Adipose tissue (tissue), 3 donors: ENCODE measurements around the gene SLC7A1. TPM values are rescaled to one million over a fixed set of nuclear protein-coding genes. Genes with fewer than 3 reads are reported as not detected.

Experiments
- H3K27ac ChIP-seq: one replicate; pipeline ENCODE4 v1.5.1; 2013; ENCODE audit warnings: low read depth, low read length
- WGBS, 3 donors: extraction: QIAGEN DNeasy Blood & Tissue Kit; methylation state at CpG; one replicate each; pipeline ENCODE4 v1.1.7; 2013; 5-methylcytosine and 5-hydroxymethylcytosine counted together
- polyA plus RNA-seq, 3 donors: library from polyadenylated mRNA; stranded (reverse); fragments of 200-250 nt; gene quantifications; one replicate each; pipeline ENCODE4 v1.2.3, GENCODE V29; 2013
- donor health status: healthy with polysubstance abuse.
- donor health status: Bipolar disorder and iron deficiency.
- donor health status: healthy.

Gene SLC7A1
- polyA plus RNA-seq, 3 donors: 4.4 to 14.4 (median 10.8) TPM

GRCh38 chr13:29566206-29566605, 29.3 kb downstream of the SLC7A1 start:
- 94 to 97% (median 94%) methylated on average over 7 of the region's 7 CpGs for WGBS, 3 donors
- H3K27ac ChIP-seq: no peak overlapping the region

- no peak overlapping the region for H3K27ac ChIP-seq
These were observed 30.7 kb downstream of the SLC7A1 start for GRCh38 chr13:29564818-29565217.

- 62 to 92% (median 89%) methylated on average over 5 of the region's 5 CpGs for WGBS, 3 donors
- no peak overlapping the region for H3K27ac ChIP-seq
These were observed 31.1 kb downstream of the SLC7A1 start for GRCh38 chr13:29564373-29564772.

GRCh38 chr13:29563941-29564340, 31.5 kb downstream of the SLC7A1 start:
- WGBS, 3 donors: 78 to 84% (median 83%) methylated on average over 6 of the region's 6 CpGs
- no peak overlapping the region for H3K27ac ChIP-seq

GRCh38 chr13:29562786-29563438, 32.6 kb downstream of the SLC7A1 start:
- WGBS, 3 donors: 95 to 99% (median 96%) methylated on average over 7 of the region's 7 CpGs
- no peak overlapping the region for H3K27ac ChIP-seq

GRCh38 chr13:29561918-29562317, 33.6 kb downstream of the SLC7A1 start:
- H3K27ac ChIP-seq: no peak overlapping the region
- 69 to 76% (median 70%) methylated on average over 6 of the region's 6 CpGs for WGBS, 3 donors

GRCh38 chr13:29556742-29557141, 38.7 kb downstream of the SLC7A1 start:
- no peak overlapping the region for H3K27ac ChIP-seq
- WGBS, 3 donors: 89 to 91% (median 90%) methylated on average over 3 of the region's 3 CpGs

GRCh38 chr13:29551214-29551613, 44.3 kb downstream of the SLC7A1 start:
- WGBS, 3 donors: 86 to 97% (median 89%) methylated on average over 6 of the region's 6 CpGs
- H3K27ac ChIP-seq: no peak overlapping the region

- WGBS, 3 donors: 88 to 90% (median 90%) methylated on average over 5 of the region's 5 CpGs
- no peak overlapping the region for H3K27ac ChIP-seq
These were observed 45.0 kb downstream of the SLC7A1 start for GRCh38 chr13:29550430-29550988.

- no peak overlapping the region for H3K27ac ChIP-seq
- WGBS, 3 donors: 26 to 90% (median 85%) methylated on average over 7 of the region's 7 CpGs
These were observed 46.8 kb downstream of the SLC7A1 start for GRCh38 chr13:29548722-29549121.

- H3K27ac ChIP-seq: no peak overlapping the region
- 45 to 77% (median 53%) methylated on average over 7 of the region's 7 CpGs for whole genome bisulfite sequencing, 3 donors
These were observed 48.3 kb downstream of the SLC7A1 start for GRCh38 chr13:29547153-29547552.

GRCh38 chr13:29546662-29547061, 48.8 kb downstream of the SLC7A1 start:
- no peak overlapping the region for H3K27ac ChIP-seq
- 78 to 90% (median 81%) methylated on average over 8 of the region's 8 CpGs for WGBS, 3 donors

GRCh38 chr13:29545988-29546387, 49.5 kb downstream of the SLC7A1 start:
- 90 to 93% (median 93%) methylated on average over 8 of the region's 8 CpGs for WGBS, 3 donors
- H3K27ac ChIP-seq: no peak overlapping the region

- WGBS, 3 donors: 92 to 94% (median 93%) methylated on average over 16 of the region's 16 CpGs
These were observed 52.0 kb downstream of the SLC7A1 start for GRCh38 chr13:29543230-29544215.

GRCh38 chr13:29542381-29542780, 53.1 kb downstream of the SLC7A1 start:
- 96 to 98% (median 96%) methylated on average over 8 of the region's 8 CpGs for WGBS, 3 donors

More at GRCh38 chr13:29543230-29544215, 52.0 kb downstream of the SLC7A1 start:
- H3K27ac ChIP-seq: no peak overlapping the region

GRCh38 chr13:29541400-29541799, 54.1 kb downstream of the SLC7A1 start:
- 92 to 97% (median 93%) methylated on average over 4 of the region's 4 CpGs for WGBS, 3 donors
- no peak overlapping the region for H3K27ac ChIP-seq

More at GRCh38 chr13:29542381-29542780, 53.1 kb downstream of the SLC7A1 start:
- no peak overlapping the region for H3K27ac ChIP-seq

GRCh38 chr13:29540799-29541198, 54.7 kb downstream of the SLC7A1 start:
- H3K27ac ChIP-seq: no peak overlapping the region
- 81 to 85% (median 83%) methylated on average over 5 of the region's 5 CpGs for WGBS, 3 donors

GRCh38 chr13:29540334-29540733, 55.2 kb downstream of the SLC7A1 start:
- WGBS, 3 donors: 82 to 97% (median 92%) methylated on average over 5 of the region's 5 CpGs
- no peak overlapping the region for H3K27ac ChIP-seq

GRCh38 chr13:29539856-29540255, 55.6 kb downstream of the SLC7A1 start:
- WGBS, 3 donors: 54 to 97% (median 94%) methylated on average over 2 of the region's 2 CpGs
- no peak overlapping the region for H3K27ac ChIP-seq
